Sigmoid colon (tissue), 7 donors: ENCODE measurements around the gene CYP46A1. TPM values are rescaled to one million over a fixed set of nuclear protein-coding genes. Genes with fewer than 3 reads are reported as not detected.

ENCODE experiments used
- DNase-seq: peaks from one replicate; pipeline ENCODE4 v3.0.0-alpha.2; 2019
- H3K27ac ChIP-seq, 4 donors: fragments of 200-600 bp; sonication (generic); one replicate each; pipeline ENCODE4 v1.5.1; 2016 to 2019; ENCODE audit warnings: mild to moderate bottlenecking in 1 of 4
- H3K27me3 ChIP-seq, 3 donors: fragments of 200-600 bp; sonication (generic); one replicate each; pipeline ENCODE4 v1.5.1; 2019; ENCODE audit warnings: mild to moderate bottlenecking in 1 of 3
- H3K36me3 ChIP-seq, 4 donors: fragments of 200-600 bp; sonication (generic); one replicate each; pipeline ENCODE4 v1.5.1; 2016 to 2019
- H3K4me1 ChIP-seq, 4 donors: fragments of 200-600 bp; sonication (generic); one replicate each; pipeline ENCODE4 v1.5.1; 2017 to 2019
- H3K4me3 ChIP-seq, 4 donors: fragments of 200-600 bp; sonication (generic); one replicate each; pipeline ENCODE4 v1.5.1; 2017 to 2019; ENCODE audit warnings: mild to moderate bottlenecking in 2 of 4, moderate library complexity in 1 of 4
- H3K9me3 ChIP-seq, 4 donors: fragments of 200-600 bp in 3 of 4; sonication (generic) in 3 of 4; one replicate each; pipeline versions ENCODE4 v1.5.1 to v1.6.1; 2013 to 2019
- EP300 ChIP-seq, 4 donors: sonication (generic); formaldehyde crosslinking; IDR thresholded peaks; one replicate each; pipeline ENCODE4 v1.6.1; 2017; ENCODE audit warnings: antibody characterized with exemption in 4 of 4
- POLR2A ChIP-seq, 2 donors: fragments of 450-650 bp; IDR thresholded peaks; one replicate each; pipeline ENCODE4 v1.6.1; 2016; ENCODE audit warnings: antibody characterized with exemption in 2 of 2, mild to moderate bottlenecking in 2 of 2, moderate library complexity in 2 of 2
- POLR2AphosphoS5 ChIP-seq, 4 donors: sonication (generic); formaldehyde crosslinking; IDR thresholded peaks; one replicate each; pipeline ENCODE4 v1.6.1; 2017; ENCODE audit warnings: antibody characterized with exemption in 4 of 4
- WGBS, 2 donors: extraction: QIAGEN DNeasy Blood & Tissue Kit; methylation state at CpG; one replicate each; pipeline ENCODE4 v1.1.7; 2013; 5-methylcytosine and 5-hydroxymethylcytosine counted together
- intact Hi-C: fragments of 100-400 bp; cut with DNase I; formaldehyde crosslinking; loops from one replicate; pipeline ENCODE4 v1.15.1; 2023
- polyA plus RNA-seq, 3 donors: library from polyadenylated mRNA; stranded (reverse); fragments of 200-250 nt; gene quantifications; one replicate each; pipeline ENCODE4 v1.2.3, GENCODE V29; 2013
- total RNA-seq, 4 donors: library from RNA; depleted of rRNA; stranded (reverse); fragments of >200 nt; gene quantifications; one replicate each; pipeline ENCODE4 v1.1.0, GENCODE V29; 2016
- TF ChIP-seq, protein P1 (sequence below), 4 experiments: fragments of 450-650 bp in 3 of 4; fragments of 200-600 bp in 1 of 4; IDR thresholded peaks; one replicate each; pipeline ENCODE4 v1.5.1; 2016 to 2019; ENCODE audit warnings: antibody characterized with exemption in 4 of 4, mild to moderate bottlenecking in 3 of 4, moderate library complexity in 2 of 4
- donor health status: healthy with polysubstance abuse.
- donor health status: Bipolar disorder and iron deficiency.
- donor health status: healthy.

CYP46A1 gene
- total and polyA plus RNA-seq, 7 donors: under 0.01 to 2.0 (median 0.84) TPM; not detected in 1

- no peak for DNase-seq
- TF ChIP-seq, protein P1, sequence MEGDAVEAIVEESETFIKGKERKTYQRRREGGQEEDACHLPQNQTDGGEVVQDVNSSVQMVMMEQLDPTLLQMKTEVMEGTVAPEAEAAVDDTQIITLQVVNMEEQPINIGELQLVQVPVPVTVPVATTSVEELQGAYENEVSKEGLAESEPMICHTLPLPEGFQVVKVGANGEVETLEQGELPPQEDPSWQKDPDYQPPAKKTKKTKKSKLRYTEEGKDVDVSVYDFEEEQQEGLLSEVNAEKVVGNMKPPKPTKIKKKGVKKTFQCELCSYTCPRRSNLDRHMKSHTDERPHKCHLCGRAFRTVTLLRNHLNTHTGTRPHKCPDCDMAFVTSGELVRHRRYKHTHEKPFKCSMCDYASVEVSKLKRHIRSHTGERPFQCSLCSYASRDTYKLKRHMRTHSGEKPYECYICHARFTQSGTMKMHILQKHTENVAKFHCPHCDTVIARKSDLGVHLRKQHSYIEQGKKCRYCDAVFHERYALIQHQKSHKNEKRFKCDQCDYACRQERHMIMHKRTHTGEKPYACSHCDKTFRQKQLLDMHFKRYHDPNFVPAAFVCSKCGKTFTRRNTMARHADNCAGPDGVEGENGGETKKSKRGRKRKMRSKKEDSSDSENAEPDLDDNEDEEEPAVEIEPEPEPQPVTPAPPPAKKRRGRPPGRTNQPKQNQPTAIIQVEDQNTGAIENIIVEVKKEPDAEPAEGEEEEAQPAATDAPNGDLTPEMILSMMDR (IDR thresholded peaks at IDR 0.05): no peak
- TF ChIP-seq POLR2A (IDR thresholded peaks at IDR 0.05) (no peak), POLR2AphosphoS5 (IDR thresholded peaks at IDR 0.05) (no peak), EP300 (IDR thresholded peaks at IDR 0.05) (no peak)
- WGBS, 2 donors: 13 to 51% methylated on average over 1 of the region's 1 CpG
- Histone ChIP-seq H3K27me3 (peaks cover 0 to 7% (median 4%) of the 10 kb centered on the region in 3 donors), H3K4me3 (no peak overlapping the region), H3K27ac (no peak overlapping the region), H3K36me3 (peaks cover 0 to 15% (median 0%) of the 10 kb centered on the region in 4 donors), H3K9me3 (no peaks in the 10 kb centered on the region), H3K4me1 (peaks cover 0 to 23% (median 9%) of the 10 kb centered on the region in 4 donors)
- intact Hi-C loops: no loop called here
Observed at GRCh38 chr14:99657645-99658155, 26.4 kb upstream of the CYP46A1 start.

GRCh38 chr14:99658218-99658845 is 25.8 kb upstream of the CYP46A1 start:
- WGBS, 2 donors: 49 to 70% methylated on average over 15 of the region's 15 CpGs
- no peak overlapping the region for H3K27ac ChIP-seq

GRCh38 chr14:99659333-99659741 is 24.8 kb upstream of the CYP46A1 start:
- intact Hi-C loops: no loop called here
- TF ChIP-seq POLR2AphosphoS5 (IDR thresholded peaks at IDR 0.05) (no peak), EP300 (IDR thresholded peaks at IDR 0.05) (no peak)
- TF ChIP-seq, protein P1 (IDR thresholded peaks at IDR 0.05): no peak
- DNase-seq: no peak
- no peaks in the 10 kb centered on the region for H3K9me3 ChIP-seq
- peaks cover 0 to 13% (median 0%) of the 10 kb centered on the region in 4 donors for H3K36me3 ChIP-seq
- H3K4me1 ChIP-seq: peaks cover 0 to 21% (median 9%) of the 10 kb centered on the region in 4 donors
- H3K27me3 ChIP-seq: peaks cover 0 to 7% (median 4%) of the 10 kb centered on the region in 3 donors
- WGBS, 2 donors: 16 to 18% methylated on average over 58 of the region's 58 CpGs
- peak overlapping the region in 1 of 4 donors; percentile 17 for H3K4me3 ChIP-seq
- H3K27ac ChIP-seq: no peak overlapping the region

More at GRCh38 chr14:99658218-99658845, 25.8 kb upstream of the CYP46A1 start:
- intact Hi-C loops: no loop called here
- Histone ChIP-seq H3K27me3 (peaks cover 0 to 7% (median 4%) of the 10 kb centered on the region in 3 donors), H3K9me3 (no peaks in the 10 kb centered on the region), H3K4me1 (peaks cover 0 to 23% (median 9%) of the 10 kb centered on the region in 4 donors), H3K4me3 (no peak overlapping the region), H3K36me3 (peaks cover 0 to 13% (median 0%) of the 10 kb centered on the region in 4 donors)
- TF ChIP-seq, protein P1 (IDR thresholded peaks at IDR 0.05): no peak
- TF ChIP-seq POLR2AphosphoS5 (IDR thresholded peaks at IDR 0.05) (no peak), EP300 (IDR thresholded peaks at IDR 0.05) (no peak), POLR2A (IDR thresholded peaks at IDR 0.05) (no peak)
- DNase-seq: no peak

- TF ChIP-seq POLR2AphosphoS5 (IDR thresholded peaks at IDR 0.05): no peak
- TF ChIP-seq, protein P1 (IDR thresholded peaks at IDR 0.05): no peak
- TF ChIP-seq EP300 (IDR thresholded peaks at IDR 0.05): no peak
- TF ChIP-seq POLR2A (IDR thresholded peaks at IDR 0.05): no peak
- H3K27me3 ChIP-seq: peaks cover 0 to 7% (median 4%) of the 10 kb centered on the region in 3 donors
- peaks cover 0 to 13% (median 0%) of the 10 kb centered on the region in 4 donors for H3K36me3 ChIP-seq
- H3K4me3 ChIP-seq: peak overlapping the region in 2 of 4 donors; percentile 17 to 25
- 30 to 31% methylated on average over 37 of the region's 37 CpGs for WGBS, 2 donors
- H3K27ac ChIP-seq: no peak overlapping the region
- H3K4me1 ChIP-seq: peaks cover 0 to 20% (median 8%) of the 10 kb centered on the region in 4 donors
- no peak for DNase-seq
- intact Hi-C loops: no loop called here
- no peaks in the 10 kb centered on the region for H3K9me3 ChIP-seq
Observed at GRCh38 chr14:99660006-99660566, 24.0 kb upstream of the CYP46A1 start.
